Activated CD4-positive, alpha-beta T cell treated with anti-CD3 and anti-CD28 coated beads, Interleukin-2, amount 50 U/mL, for 48 hours (primary cell): ENCODE results near the gene PTPRK.

Experiments used
- DNase-seq, 2 experiments: peaks; one replicate each; pipeline ENCODE4 v3.0.0-alpha.2; 2020

Gene PTPRK

DNA sequence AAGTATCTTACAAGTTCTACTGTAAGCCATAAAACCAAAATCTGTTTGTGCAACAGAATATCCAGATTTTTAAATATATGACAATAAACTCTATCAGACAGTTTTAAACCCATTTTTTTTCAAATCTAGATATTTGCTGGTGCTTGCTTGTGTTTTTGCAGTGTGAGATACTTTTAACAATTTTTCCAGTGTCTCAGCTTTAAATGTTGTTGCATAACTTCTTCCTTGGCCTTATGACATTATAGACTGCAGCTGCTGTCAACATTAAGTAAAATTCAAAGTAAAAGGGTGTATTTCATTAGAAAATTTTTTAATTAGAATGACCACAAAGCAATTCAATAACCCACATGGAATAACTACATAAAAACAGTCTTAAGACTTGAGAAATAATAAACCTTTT is 139.5 kb downstream of the PTPRK start:
- no peak for DNase-seq

DNA sequence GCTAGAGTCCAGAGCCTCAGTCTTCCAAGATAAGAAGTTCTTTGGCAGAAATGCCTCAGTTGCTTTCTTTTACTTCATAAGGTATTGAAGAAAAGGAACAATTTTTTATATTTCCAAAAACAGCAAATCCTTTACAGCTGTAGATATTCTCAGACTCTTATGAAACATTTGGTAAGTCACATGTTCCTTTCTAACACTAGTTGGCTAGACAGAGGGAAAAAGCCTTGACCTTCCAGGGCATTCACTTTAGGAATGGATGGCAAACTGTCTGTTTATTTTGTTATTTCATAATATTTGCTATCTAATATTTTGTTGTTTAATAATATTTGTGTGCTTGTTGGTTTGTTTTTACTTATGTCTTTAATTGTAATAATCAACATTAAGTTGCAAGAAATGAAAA is 140.8 kb downstream of the PTPRK start:
- no peak for DNase-seq

GRCh38 chr6:128376952-128377503 is 143.4 kb downstream of the PTPRK start:
- no peak for DNase-seq

DNA sequence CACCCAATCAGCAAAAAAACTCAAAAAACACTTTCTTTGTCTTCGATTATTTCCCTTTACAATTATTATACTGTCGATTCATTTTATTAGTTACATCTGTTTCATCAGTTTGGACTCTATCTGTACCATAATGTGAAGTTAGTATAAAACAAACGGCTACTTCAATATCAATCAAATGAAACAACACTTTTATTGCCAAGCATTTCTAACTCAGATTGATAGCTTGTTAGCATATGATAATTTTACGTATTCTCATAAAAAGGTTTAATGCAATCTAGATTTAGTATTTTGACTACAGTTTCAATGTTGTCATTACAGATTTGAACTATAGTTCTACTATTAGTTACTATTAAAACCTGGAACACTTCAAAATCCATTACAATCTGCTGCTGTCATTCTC is 149.3 kb downstream of the PTPRK start:
- no peak for DNase-seq

DNA sequence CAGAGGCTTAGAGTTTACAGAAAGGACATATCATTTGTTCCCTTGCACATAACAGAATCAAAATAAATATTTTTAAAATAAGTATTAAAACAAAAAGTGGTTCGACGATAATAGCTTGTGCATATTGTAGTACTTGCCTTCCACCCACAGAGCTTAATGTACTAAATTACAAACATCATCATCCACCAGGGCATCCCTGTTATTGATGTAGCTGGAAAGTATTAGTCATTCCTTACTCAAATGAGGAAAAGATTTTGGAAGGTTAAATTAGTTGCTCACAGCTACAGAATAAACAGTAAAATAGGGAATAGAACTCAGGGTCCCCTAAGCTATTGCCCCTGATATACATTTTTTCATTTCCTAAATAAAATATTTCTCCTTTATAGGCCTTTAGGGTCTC is 150.3 kb downstream of the PTPRK start:
- no peak for DNase-seq

DNA sequence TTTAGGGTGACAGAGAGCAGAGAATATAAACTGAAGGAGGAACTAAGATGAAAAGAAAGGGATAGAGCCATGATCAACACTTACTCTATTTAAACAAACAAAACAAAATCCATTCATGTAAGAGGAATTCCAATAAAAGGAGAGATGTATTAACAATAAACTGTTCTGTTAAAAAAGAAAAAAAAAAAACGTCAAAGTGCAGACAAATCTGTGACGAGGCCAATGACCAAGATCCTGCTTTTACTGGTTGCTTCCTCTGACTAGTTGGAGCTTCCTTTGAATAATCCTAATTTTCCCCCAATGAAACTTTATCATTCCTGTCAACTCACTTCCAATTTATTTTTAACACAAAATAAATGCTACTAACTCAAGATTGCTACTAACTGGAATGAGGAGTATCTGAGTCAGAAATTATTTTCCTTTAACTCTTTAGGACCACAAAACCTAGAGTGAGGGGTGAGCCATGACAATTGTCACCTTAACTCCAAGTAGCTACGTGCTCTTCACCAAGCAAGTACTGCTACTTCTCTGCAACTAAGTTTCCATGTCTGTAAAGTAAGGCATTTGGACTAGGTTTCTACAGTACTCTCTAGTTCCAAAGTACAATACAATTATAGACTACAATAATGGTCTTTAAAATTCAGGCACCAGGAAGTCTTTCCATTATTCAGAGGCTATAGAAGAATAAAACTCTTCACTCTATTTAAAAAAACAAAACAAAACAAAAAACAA is 152.0 kb downstream of the PTPRK start:
- DNase-seq = no peak

- DNase-seq = no peak
These were observed 153.0 kb downstream of the PTPRK start for GRCh38 chr6:128367437-128367836.

DNA sequence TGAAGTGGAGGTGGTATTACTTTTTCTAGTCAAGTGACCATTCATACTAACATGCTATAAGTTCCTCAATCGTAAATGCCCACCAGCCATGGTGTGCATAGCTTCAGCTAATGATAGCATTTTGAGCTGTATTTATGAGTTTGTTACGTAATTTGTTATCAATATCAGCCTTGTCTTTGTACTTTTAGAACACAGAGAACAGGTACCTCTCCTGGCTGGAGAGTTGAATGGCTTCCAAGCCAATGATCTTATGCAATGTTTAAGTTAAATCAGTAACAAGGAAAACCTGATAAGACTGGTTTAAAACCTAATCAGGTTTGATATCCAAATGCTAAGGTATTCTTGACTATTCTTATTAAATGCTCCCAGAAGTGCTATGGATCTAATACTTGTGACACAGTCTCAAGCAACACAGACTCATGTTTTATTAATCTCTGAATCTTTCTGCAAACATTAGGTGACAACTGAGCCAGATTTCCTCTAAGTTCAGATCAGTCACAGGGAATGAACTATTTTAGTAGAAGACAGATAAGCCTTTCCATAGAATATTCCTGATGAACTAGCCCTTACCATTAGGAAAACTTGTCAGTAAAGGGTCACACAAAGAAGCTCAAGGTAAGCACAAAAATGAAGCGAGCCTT is 154.8 kb downstream of the PTPRK start:
- DNase-seq = no peak

DNA sequence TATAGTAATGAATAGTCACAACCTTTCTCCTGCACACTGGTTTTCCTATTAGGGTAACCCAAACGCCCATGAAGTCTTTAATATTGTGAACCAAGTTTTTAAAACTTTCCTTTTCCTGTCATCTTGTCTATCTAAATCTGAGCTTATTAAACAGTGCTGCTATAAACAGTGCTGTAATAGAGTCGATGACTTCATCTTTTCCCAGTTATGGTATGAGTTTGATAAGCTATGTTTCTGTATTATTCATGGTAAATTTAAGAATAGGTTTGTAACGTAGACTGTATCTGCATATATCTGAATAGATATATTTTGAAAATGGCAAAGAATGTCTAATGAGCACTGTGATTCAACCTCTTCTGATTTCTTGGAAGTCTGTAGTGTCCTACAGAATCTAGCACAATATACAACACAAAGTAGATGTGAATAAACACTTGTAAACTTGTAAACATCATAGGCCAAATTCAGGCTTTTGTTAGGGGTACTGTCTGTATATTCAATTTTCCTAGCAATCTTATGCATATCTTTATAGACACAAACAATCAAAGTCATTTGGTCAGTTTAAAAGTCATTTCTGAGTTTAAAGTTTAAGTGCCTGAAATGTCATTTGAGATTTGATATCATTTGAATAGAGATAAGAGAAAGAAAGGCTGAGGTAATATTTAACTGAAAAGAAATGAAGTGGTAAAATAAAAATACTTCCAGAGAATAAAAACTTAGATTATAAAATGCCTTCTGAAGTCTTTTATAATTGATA is 155.5 kb downstream of the PTPRK start:
- DNase-seq = no peak

DNA sequence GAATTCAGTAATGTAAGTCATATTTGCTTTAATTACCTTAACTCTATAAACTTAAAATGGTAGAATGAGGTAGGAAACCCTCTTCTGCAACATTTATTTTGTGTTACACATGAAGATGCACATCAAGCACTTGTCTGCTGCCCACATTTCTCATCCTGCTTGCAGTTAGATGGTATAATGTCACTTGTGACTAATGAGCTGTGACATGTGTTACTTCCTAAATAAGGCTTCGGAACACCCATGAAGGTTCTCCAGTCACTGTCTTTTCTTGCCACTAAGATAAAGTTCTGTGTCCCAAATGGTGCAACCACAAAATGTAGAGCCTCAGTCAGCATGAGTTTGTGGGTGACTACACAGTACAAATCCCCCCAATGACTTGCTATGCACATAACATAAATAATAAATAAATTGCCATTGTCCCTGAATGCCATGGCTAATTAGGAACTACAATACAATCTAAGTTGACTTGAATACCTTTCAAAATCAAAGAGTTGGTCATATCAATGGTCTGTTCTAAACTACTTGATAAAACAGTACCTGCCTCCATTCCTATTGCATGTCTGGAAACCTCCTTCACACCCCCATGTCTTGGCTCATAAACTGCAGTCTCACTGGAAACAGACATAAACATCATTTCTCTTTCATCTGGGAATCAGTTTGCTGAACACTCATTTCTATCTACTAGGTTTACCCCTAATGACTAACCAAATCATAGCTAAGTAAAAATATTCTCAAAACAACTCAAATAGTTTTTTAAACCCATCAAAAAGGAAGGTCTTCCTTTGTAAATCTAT is 157.2 kb downstream of the PTPRK start:
- no peak for DNase-seq

DNA sequence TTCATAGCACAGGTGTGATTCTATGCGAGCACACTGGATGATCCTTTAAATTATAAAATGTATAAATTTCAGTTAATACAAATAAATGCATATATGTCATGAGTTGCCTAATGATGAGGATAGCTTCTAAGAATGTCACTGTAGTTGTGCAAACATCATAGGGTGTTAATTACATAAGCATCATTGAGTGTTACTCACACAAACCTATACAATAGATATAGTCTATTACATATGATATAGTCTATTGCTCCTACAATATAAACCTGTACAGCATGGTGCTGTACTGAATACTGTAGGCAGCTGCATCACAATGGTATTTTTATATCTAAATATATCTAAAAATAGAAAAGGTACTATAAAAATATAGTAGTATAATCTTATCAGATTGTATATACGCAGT is 159.0 kb downstream of the PTPRK start:
- no peak for DNase-seq

- no peak for DNase-seq
These were observed 162.1 kb downstream of the PTPRK start for GRCh38 chr6:128358244-128358776.

DNA sequence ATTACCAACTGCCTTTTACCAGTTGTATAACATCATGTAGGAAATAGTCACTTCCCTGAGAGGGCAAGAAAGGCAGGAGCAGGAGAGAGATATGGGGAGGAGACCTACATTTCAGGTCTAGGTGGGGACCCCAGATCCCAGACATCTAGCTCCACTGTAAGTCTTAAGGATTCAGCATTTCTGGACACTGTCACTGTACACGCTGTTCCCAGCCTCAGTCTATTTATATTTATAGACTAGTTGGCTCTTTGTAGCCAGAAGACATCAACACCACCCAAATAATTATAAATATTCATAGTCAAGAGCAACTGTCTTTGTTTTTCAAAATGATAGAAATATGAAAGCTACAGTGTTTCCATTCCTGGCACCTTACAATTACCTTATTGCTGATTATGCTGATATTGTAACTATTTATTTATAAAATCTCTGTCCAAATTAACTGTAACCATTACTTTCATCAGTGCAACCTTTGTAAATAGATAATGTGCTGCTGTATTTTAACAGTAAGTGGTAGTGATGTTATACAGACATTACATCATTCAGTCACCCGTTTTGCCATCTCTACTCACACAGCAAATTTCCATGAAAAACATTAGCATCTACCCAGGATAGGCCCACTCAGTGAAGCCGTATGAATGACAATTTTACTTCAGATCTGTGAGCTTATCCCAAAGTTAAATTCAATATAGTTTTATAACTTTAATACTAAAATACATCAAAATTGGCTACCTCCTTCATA is 162.8 kb downstream of the PTPRK start:
- no peak for DNase-seq

GRCh38 chr6:128352366-128352765 is 168.0 kb downstream of the PTPRK start:
- DNase-seq = no peak

GRCh38 chr6:128351255-128351514 is 169.2 kb downstream of the PTPRK start:
- DNase-seq = no peak

DNA sequence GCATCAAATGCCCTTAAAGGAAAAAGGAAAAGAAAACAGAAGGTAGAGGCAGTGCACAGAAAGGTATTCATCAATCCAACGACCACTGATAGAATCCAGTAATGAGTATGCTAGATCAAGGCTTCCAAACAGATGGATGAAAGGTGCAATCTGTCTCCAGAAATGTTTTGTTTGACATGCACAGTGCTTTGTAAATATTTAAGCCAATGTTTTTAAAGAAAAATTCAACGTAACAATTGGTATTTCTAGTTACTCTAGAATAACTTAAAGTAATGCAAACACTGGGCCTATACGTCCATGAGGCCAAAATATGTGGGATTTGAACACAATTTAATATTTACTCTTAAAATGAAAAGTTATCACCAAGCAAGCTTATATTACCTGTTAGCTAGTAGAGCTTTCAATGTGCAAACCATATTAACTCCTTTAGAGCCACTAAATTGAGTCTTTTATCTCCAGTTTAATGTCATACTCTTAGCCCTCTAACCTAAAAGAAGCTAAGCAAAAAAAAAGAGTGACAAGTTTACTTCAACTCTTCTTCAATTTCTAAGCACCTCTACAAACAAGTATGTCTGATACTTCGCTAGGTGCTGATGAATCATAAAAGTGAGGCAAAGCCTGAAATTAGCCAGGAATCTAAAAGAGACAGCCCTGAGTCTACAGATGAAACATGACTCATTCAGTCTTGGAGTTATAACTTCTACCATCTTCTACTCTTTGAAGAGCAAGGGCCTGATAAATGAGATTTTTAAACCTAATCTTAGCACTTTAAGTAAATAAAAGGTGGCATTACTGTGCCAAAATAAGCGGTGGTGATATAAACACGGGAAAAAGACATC is 169.8 kb downstream of the PTPRK start:
- DNase-seq = no peak

DNA sequence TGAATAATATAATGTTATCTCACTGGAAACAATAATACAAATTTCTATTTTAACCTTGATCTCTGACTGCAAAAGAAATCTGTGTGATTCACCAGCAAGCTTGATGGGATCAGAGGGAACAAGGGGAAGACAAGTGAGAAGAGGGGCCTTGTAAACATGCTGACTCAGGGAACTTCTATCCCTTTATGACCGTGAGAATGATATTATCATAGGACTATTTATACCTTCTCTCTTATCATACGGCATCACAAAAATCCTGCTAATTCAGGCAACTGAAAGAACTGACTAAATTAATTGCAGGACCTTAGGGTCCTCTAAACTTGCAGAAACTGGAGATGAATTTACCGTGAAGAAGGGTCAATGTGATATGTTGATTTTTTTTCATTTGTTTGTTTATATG is 173.3 kb downstream of the PTPRK start:
- DNase-seq = no peak

GRCh38 chr6:128346569-128346968 is 173.8 kb downstream of the PTPRK start:
- DNase-seq = no peak

- DNase-seq = no peak
These were observed 175.1 kb downstream of the PTPRK start for GRCh38 chr6:128345278-128345677.

DNA sequence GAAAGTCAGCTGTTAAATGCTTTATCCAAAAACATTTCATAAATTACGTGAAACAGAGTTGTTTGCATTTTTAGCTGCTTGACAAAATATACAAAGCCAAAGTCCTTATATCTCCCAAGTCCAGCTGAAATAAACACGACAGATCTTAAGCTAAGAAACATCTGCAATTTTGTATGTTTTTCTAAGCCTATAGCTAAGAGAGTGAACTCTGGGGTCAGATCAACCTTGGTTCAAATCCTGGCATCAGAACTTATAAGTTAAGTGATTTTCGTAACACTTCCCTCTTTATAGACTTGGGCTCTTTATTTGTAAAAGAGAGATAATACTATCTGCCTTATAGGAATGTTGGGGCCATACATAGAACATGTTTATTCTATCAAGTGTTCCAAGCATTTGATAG is 176.7 kb downstream of the PTPRK start:
- no peak for DNase-seq
